HEK293 (cell line): ENCODE results near the gene HAUS1.
A peak's percentile ranks its signal among the peaks of the same experiment; 100 is the strongest.

Experiments used
- CTCF ChIP-seq: fragments of 450-650 bp; formaldehyde crosslinking; IDR thresholded peaks from 2 replicates; pipeline ENCODE4 v1.5.1; 2016; ENCODE audit warnings: missing biosample characterization, missing genetic modification characterization
- GLIS2 ChIP-seq: fragments of 450-650 bp; formaldehyde crosslinking; IDR thresholded peaks from 2 replicates; pipeline ENCODE4 v1.5.1; 2016; ENCODE audit warnings: missing biosample characterization, missing genetic modification characterization
- REST ChIP-seq: fragments of 450-650 bp; formaldehyde crosslinking; IDR thresholded peaks from 2 replicates; pipeline ENCODE4 v1.5.1; 2016; ENCODE audit warnings: missing biosample characterization, missing genetic modification characterization
- SETDB1 ChIP-seq: IDR thresholded peaks from one replicate; pipeline ENCODE4 v1.6.1; 2017; ENCODE audit warnings: mild to moderate bottlenecking, low read length, moderate library complexity, mixed read lengths; ENCODE audit not compliant: insufficient read length
- ZBTB26 ChIP-seq: fragments of 450-650 bp; formaldehyde crosslinking; optimal IDR thresholded peaks from 2 replicates; pipeline ENCODE3; 2016; ENCODE audit warnings: missing biosample characterization, mild to moderate bottlenecking, missing genetic modification characterization
- ZNF114 ChIP-seq: fragments of 450-650 bp; formaldehyde crosslinking; IDR thresholded peaks from 2 replicates; pipeline ENCODE4 v1.5.0; 2017; ENCODE audit warnings: missing biosample characterization, missing genetic modification characterization
- ZNF423 ChIP-seq: fragments of 450-650 bp; formaldehyde crosslinking; IDR thresholded peaks from 2 replicates; pipeline ENCODE4 v1.5.1; 2016; ENCODE audit warnings: missing biosample characterization, missing genetic modification characterization
- ZNF530 ChIP-seq: fragments of 450-650 bp; formaldehyde crosslinking; IDR thresholded peaks from 2 replicates; pipeline ENCODE4 v1.5.1; 2016; ENCODE audit warnings: low read depth, missing biosample characterization, missing genetic modification characterization
- TF ChIP-seq, protein P1 (sequence below): fragments of 450-650 bp; formaldehyde crosslinking; IDR thresholded peaks from 2 replicates; pipeline ENCODE4 v1.5.1; 2016; ENCODE audit warnings: missing biosample characterization, missing genetic modification characterization, borderline replicate concordance
- TF ChIP-seq, protein P2 (sequence below): fragments of 450-650 bp; formaldehyde crosslinking; IDR thresholded peaks from 2 replicates; pipeline ENCODE4 v1.5.1; 2016; ENCODE audit warnings: missing biosample characterization, missing genetic modification characterization

DNA sequence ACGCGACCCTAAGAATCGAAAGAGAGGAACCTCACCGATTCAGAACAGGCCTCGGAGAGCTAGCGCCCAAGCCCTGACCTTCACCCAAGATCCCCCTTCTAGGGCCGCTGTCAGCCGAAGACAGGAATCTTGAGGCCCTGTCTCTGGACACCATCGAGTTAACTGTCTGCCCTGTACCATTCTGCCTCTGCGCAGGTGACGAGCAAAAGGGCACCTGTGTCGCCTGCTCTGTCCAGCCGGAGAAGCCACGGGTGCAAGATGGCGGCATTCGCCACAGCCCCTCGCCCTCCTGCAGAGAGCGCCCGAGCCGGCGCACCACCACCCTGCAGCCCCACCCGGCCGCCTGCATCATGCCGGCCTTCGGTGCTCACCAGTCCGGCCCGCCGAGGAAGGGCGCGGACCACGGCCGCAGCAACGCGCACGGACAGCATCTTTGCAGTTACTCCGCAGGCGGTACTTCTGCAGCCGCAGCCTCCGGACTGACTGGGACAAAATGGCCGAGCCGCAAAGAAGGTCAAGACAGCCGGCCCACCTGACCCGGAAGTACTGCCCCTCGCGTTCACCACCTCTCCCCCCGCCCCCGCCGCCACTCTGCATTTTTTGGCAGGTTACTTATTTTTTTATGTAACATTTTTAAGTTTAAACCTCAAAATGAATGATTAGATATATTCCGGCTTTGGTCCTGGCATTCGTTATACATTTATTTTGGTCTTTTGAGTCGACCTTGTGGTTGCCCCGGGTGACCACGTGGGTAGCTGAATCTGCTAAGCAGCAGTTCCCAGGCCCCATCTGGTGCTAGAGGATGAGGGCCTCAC is 6.2 kb upstream of the HAUS1 start, which contains the start of gene ATP5F1A:
- TF ChIP-seq, protein P1, sequence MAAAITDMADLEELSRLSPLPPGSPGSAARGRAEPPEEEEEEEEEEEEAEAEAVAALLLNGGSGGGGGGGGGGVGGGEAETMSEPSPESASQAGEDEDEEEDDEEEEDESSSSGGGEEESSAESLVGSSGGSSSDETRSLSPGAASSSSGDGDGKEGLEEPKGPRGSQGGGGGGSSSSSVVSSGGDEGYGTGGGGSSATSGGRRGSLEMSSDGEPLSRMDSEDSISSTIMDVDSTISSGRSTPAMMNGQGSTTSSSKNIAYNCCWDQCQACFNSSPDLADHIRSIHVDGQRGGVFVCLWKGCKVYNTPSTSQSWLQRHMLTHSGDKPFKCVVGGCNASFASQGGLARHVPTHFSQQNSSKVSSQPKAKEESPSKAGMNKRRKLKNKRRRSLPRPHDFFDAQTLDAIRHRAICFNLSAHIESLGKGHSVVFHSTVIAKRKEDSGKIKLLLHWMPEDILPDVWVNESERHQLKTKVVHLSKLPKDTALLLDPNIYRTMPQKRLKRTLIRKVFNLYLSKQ (tag by site-specific recombination), result no peak
- TF ChIP-seq CTCF (tag by site-specific recombination), result peak; percentile 61; the same call in 1 of the 2 replicates
- no peak for TF ChIP-seq ZNF423 (tag by site-specific recombination)
- TF ChIP-seq ZBTB26 (tag by site-specific recombination), result peak; percentile 44
- TF ChIP-seq REST, result peak; percentile 74
- TF ChIP-seq, protein P2, sequence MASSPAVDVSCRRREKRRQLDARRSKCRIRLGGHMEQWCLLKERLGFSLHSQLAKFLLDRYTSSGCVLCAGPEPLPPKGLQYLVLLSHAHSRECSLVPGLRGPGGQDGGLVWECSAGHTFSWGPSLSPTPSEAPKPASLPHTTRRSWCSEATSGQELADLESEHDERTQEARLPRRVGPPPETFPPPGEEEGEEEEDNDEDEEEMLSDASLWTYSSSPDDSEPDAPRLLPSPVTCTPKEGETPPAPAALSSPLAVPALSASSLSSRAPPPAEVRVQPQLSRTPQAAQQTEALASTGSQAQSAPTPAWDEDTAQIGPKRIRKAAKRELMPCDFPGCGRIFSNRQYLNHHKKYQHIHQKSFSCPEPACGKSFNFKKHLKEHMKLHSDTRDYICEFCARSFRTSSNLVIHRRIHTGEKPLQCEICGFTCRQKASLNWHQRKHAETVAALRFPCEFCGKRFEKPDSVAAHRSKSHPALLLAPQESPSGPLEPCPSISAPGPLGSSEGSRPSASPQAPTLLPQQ (tag by site-specific recombination), result peak; percentile 65; the same call in 1 of the 2 replicates
- TF ChIP-seq GLIS2 (tag by site-specific recombination), result peak; percentile 56
- TF ChIP-seq ZNF530 (tag by site-specific recombination), result no peak
- TF ChIP-seq ZNF114 (tag by site-specific recombination), result no peak
- TF ChIP-seq SETDB1, result no peak
